Sigmoid colon (tissue), 4 donors: ENCODE measurements around the gene DOCK1.

Experiments
- CTCF ChIP-seq, 4 experiments: fragments of 450-650 bp in 3 of 4; fragments of 200-600 bp in 1 of 4; IDR thresholded peaks; one replicate each; pipeline ENCODE4 v1.5.1; 2016 to 2019; ENCODE audit warnings: antibody characterized with exemption in 4 of 4, mild to moderate bottlenecking in 3 of 4, moderate library complexity in 2 of 4
- EP300 ChIP-seq, 4 donors: sonication (generic); formaldehyde crosslinking; IDR thresholded peaks; one replicate each; pipeline ENCODE4 v1.6.1; 2017; ENCODE audit warnings: antibody characterized with exemption in 4 of 4
- POLR2A ChIP-seq, 2 donors: fragments of 450-650 bp; IDR thresholded peaks; one replicate each; pipeline ENCODE4 v1.6.1; 2016; ENCODE audit warnings: antibody characterized with exemption in 2 of 2, mild to moderate bottlenecking in 2 of 2, moderate library complexity in 2 of 2

GRCh38 chr10:126927799-126928198 lies 22.6 kb downstream of the DOCK1 start:
- TF ChIP-seq EP300 (IDR thresholded peaks at IDR 0.05) (no peak), CTCF (IDR thresholded peaks at IDR 0.05) (no peak), POLR2A (IDR thresholded peaks at IDR 0.05) (no peak)
